AG04450 (cell line): ENCODE results near the gene MRAP. TPM values are rescaled to one million over a fixed set of nuclear protein-coding genes. Genes with fewer than 3 reads are reported as not detected.

ENCODE experiments used
- CTCF ChIA-PET: fragments of 300-600, 350-600 bp; formaldehyde crosslinking; extraction: SDS; loops from one replicate; lab custom pipeline; 2022; ENCODE audit warnings: antibody characterized with exemption, inconsistent platforms; lab: Charles Lee
- POLR2A ChIA-PET: fragments of 350-600 bp; formaldehyde crosslinking; extraction: SDS; loops from one replicate; lab custom pipeline; 2021; ENCODE audit warnings: antibody characterized with exemption, inconsistent platforms; lab: Yijun Ruan, JAX
- DNase-seq: peaks from one replicate; pipeline ENCODE4 v3.0.0-alpha.2; 2011; ENCODE audit warnings: low read depth, low spot score
- H3K27ac ChIP-seq: one replicate; pipeline ENCODE4 v1.5.1; 2012; ENCODE audit warnings: low read depth, low read length, control low read depth
- H3K27me3 ChIP-seq: one replicate; pipeline ENCODE4 v1.6.0; 2012; ENCODE audit warnings: low read length; ENCODE audit not compliant: control insufficient read depth, insufficient read depth
- H3K4me3 ChIP-seq: 2 replicates; pipeline ENCODE4 v1.5.1; 2011; ENCODE audit warnings: mild to moderate bottlenecking, low read depth, low read length, control low read depth
- H3K9me3 ChIP-seq: 2 replicates; pipeline ENCODE4 v1.5.1; 2012; ENCODE audit warnings: low read length; ENCODE audit not compliant: control insufficient read depth, insufficient read depth
- polyA plus RNA-seq: library from polyadenylated mRNA; depleted of rRNA; stranded (reverse); fragments of >200 nt; gene quantifications from 2 replicates; pipeline ENCODE4 v1.2.3, GENCODE V29; 2011
- TF ChIP-seq, protein P1 (sequence below): IDR thresholded peaks from 2 replicates; pipeline ENCODE4 v1.5.1; 2011; ENCODE audit warnings: low read depth, low read length, control low read depth, inconsistent platforms

The MRAP gene
- polyA plus RNA-seq, 1 experiment: not detected

DNA sequence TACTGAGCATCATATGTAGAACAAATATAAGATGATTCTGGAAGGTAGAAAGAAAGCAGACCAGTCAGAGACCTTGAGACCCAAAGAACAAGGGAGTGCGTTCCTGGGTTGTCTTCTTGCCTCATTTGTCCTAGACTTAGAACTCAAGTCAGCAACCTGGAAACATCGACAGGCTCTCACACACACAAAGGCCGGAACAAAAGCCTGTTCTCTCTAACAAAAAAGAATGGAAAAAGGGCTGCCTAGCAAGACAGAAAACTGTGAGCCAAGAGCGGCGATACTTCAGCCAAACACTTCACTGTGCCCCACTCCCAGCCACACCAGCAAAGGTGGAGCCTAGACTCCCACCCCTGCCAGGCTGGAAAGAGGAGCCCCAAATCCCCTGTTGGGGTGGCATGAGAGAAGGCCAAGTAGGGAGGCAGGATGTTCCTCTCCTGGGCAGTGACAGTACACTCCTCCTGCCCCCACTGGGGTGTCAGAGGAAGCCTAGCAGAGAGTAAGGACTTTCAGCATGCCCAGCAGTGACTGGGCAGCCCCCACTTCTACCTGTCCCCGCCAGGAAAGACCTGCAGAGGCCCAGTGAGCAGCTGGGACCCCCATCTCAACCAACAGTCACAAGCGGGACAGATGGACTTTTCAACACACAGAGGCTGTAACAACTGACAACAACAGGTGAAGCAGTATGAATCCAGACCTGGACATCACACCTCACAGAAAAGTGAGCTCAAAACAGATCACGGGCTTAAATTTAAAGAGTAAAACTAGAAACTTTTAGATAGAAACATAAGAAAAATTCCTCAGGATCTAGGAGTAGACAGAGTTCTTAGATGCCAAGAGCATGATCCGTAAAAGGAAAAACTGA is 33.0 kb downstream of the MRAP start:
- DNase-seq: no peak

DNA sequence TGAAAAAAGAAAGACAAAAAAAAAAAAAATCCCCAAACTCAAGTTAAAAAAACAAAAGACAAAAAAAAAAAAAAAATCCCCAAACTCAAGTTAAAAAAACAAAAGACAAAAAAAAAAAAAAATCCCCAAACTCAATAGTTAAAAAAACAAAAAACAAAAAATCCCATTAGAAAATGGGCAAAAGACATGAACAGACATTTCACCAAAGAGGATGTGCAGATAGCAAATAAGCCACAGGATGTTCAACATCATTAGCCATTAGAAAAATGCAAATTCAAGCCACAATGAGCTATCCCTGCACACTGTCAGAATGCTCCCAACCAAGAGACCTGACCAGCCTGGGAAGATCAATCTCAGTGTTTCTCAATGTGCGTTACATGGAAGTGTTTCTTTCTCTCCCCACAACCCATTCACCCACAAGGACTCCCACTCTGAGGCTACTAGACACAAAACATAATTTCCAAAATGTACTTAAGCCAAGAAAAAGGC is 33.9 kb downstream of the MRAP start:
- POLR2A ChIA-PET: no interaction called here
- H3K27me3 ChIP-seq: no peaks in the 10 kb centered on the region
- CTCF ChIA-PET: interaction anchor here (1.2 kb wide), 1 partner anchor 268 kb away, joined by 3 read pairs; no protein-coding TSS in a partner anchor

More for the DNA sequence above, 33.0 kb downstream of the MRAP start:
- Histone ChIP-seq H3K27me3 (no peaks in the 10 kb centered on the region), H3K27ac (no peak overlapping the region), H3K4me3 (no peak overlapping the region), H3K9me3 (no peaks in the 10 kb centered on the region)
- ChIA-PET CTCF (interaction anchor here (1.2 kb wide), 1 partner anchor 269 kb away, joined by 3 read pairs; no protein-coding TSS in a partner anchor), POLR2A (no interaction called here)
- TF ChIP-seq, protein P1, sequence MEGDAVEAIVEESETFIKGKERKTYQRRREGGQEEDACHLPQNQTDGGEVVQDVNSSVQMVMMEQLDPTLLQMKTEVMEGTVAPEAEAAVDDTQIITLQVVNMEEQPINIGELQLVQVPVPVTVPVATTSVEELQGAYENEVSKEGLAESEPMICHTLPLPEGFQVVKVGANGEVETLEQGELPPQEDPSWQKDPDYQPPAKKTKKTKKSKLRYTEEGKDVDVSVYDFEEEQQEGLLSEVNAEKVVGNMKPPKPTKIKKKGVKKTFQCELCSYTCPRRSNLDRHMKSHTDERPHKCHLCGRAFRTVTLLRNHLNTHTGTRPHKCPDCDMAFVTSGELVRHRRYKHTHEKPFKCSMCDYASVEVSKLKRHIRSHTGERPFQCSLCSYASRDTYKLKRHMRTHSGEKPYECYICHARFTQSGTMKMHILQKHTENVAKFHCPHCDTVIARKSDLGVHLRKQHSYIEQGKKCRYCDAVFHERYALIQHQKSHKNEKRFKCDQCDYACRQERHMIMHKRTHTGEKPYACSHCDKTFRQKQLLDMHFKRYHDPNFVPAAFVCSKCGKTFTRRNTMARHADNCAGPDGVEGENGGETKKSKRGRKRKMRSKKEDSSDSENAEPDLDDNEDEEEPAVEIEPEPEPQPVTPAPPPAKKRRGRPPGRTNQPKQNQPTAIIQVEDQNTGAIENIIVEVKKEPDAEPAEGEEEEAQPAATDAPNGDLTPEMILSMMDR: no peak

DNA sequence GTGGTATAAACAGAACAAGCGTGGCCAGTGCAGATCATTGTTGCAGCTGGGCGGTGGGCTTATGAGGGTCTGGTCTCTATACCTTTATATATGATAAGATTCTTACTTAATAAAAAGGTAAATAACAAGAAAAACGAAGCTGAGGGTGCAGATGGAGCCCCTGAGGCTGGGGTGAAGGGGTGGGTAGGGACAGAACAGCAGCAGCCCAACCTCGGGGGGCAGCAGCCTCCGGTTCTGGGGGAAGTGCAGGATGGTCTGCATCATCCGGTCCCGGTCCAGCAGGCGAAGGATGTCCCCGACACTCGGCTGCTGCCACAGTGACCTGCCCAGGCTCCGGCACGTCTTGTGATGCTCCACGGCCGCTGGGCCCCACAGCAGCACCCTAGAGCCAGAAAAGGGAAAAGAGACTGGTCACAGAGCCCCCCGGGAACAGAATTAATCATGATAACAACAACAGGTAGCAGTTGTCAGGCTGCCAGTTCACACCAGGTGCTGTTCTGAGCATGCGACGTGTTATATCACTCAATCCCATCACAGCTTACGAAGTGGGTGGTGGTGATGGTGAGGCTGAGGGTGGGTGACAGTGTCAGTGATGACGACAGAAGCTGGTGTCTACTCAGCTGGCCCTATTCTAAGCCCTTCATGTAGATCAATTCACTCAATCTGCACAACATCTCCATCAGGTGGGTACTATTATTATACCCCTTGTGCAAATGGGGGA is 35.5 kb downstream of the MRAP start:
- H3K9me3 ChIP-seq: no peaks in the 10 kb centered on the region
- no peak overlapping the region for H3K4me3 ChIP-seq
- TF ChIP-seq, protein P1: no peak
- no peak overlapping the region for H3K27ac ChIP-seq
- POLR2A ChIA-PET: no interaction called here
- H3K27me3 ChIP-seq: no peaks in the 10 kb centered on the region
- no peak for DNase-seq
- CTCF ChIA-PET: no interaction called here

More for the DNA sequence above, 33.9 kb downstream of the MRAP start:
- no peak overlapping the region for H3K4me3 ChIP-seq
- no peaks in the 10 kb centered on the region for H3K9me3 ChIP-seq
- H3K27ac ChIP-seq: no peak overlapping the region
- DNase-seq: no peak
- TF ChIP-seq, protein P1: no peak

DNA sequence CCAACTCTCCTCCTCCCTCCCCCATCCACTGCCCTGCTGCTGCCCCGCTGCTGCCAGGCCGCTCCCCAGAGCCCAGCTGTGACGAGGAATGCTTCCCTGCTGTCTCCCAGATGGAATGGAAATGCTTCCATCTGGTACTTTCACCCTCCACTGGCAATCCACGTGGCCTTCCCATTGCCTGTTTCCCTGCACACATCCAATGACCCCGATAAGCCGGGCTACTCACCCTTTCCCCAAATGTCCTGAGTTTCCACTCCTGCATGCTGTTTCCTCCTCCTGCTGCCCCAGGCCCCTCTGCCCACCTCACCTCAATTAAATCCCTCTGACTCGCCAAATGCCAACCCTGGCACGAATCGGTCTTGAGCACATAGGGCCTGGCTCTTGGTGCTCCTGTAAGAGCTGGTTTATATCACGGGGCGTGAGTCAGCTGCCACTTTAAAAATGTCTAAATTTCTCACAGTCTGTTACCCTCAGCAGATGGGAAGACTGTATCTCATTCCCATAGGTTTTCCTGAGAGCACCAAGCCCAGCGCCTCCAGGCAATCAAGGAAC is 36.4 kb downstream of the MRAP start:
- POLR2A ChIA-PET: no interaction called here
- Histone ChIP-seq H3K9me3 (no peaks in the 10 kb centered on the region), H3K27ac (no peak overlapping the region), H3K4me3 (no peak overlapping the region), H3K27me3 (no peaks in the 10 kb centered on the region)
- no peak for DNase-seq
- TF ChIP-seq, protein P1: no peak
- CTCF ChIA-PET: interaction anchor here (1.3 to 2.5 kb wide), 2 partner anchors 68 to 266 kb away, joined by 4 to 11 read pairs; no protein-coding TSS in a partner anchor
